ENCODE data around the gene BEAN1.
A peak's percentile ranks its signal among the peaks of the same experiment; 100 is the strongest.
"Not testable (repeated sequence)": the region's sequence is repeated elsewhere in the genome, so short reads cannot be mapped to it uniquely, and the experiment has no call there.

BEAN1 gene

DNA sequence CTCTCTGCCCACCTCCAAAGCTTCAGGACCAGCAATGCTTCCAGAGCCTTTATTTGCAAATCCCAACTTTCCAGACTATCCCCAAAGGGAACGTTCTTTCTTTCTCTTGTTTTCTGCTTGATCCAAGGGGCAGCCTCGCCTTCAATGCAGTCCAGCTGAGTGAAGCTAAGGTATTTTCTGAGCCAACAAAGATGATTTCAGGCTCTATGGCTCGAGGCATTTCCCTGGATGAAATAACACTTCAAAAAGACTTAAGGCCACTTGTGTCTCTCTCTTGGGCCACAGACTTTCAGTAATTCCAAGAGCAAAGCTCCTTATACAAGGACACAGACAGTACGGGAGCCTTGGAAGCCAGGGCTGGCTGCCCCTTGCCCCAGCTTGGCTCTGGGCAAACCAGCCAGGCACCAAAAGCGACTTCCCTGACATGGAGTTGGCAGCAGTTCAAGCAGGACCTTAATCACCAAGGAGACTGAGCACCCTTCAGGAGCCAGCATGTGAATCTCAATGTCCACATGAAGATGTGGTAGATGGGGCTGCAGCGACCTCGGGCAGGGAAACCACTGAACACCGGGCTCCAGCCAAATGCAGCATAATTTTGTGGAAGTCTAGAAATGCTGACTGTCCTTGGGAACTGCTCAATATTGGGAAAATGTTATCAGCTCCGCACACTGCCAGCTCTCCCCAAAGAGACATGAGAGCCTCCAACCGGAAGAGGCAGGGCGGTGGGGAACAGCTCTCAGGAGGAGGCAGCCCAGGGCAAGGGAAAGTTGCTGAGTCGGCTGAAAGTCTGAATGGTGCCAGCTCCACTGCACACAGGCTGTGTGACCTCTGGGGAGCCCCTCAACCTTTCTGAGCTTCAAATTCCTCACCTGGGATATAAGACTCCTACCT, 83.9 kb downstream of the BEAN1 start:
- no peak for DNase-seq

GRCh38 chr16:66511602-66512271, 84.6 kb downstream of the BEAN1 start:
- DNase-seq, result no peak

DNA sequence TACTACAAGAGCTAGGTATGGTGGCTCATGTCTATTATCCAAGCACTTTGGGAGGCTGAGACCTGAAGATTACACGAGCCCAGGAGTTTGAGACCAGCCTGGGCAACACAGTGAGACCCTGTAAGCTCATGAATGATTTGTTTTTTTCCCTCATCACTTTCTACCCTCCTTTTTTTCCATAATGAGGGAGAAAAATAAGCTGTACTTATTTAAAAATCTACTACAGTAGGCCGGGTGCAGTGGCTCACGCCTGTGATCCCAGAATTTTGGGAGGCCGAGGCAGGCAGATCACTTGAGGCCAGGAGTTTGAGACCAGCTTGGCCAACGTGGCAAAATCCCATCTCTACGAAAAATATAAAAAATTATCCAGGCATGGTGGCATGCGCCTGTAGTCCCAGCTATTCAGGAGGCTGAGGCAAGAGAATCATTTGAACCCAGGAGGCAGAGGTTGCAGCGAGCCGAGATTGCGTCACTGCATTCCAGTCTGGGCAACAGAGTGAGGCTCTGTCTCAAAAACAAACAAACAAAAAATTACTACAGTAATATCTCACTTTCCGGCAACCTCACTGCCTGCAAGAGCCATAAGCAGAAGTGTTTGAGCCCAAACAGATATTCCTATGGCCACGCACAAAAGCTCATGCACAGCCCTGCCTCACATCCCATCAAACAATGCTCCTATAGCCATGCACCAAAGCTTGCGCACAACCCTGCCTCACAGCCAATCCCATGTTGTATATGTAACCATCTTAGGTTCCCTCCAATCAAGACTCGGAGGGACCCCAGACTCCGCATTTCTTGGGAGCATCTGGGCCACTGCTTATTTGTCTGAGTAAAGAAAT, 85.4 kb downstream of the BEAN1 start:
- no peak for DNase-seq

DNA sequence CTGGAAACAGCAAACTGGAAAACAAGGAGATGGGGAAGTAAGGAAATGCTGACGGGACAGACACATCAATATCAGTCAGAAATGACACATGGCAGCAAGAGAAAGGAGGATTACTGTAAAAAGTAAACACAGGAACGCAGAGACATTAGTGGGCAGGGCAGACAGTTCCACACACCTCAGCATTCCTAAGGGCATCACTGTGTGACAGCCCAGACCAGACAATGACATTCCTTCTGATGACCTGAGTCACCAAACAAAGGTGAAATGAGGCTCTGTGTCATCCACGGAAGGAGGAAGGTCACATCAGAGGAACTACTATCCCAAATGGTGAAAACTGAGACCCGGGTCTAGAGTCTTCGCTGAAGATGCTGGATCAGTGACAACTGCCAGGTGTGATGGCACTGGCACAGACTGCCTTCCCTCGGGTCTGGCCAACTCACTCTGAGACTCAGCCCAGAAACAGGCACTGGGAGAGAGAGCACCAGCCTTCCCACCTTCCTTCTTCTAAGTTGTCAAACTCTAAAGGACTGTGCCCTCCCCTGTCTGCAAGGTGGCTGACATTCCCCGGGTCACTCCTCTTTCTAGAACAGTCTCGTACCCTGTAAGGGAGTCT, 86.1 kb downstream of the BEAN1 start:
- DNase-seq, result no peak

- DNase-seq, result not testable (repeated sequence)
Measured at GRCh38 chr16:66514391-66514790, 87.3 kb downstream of the BEAN1 start.

DNA sequence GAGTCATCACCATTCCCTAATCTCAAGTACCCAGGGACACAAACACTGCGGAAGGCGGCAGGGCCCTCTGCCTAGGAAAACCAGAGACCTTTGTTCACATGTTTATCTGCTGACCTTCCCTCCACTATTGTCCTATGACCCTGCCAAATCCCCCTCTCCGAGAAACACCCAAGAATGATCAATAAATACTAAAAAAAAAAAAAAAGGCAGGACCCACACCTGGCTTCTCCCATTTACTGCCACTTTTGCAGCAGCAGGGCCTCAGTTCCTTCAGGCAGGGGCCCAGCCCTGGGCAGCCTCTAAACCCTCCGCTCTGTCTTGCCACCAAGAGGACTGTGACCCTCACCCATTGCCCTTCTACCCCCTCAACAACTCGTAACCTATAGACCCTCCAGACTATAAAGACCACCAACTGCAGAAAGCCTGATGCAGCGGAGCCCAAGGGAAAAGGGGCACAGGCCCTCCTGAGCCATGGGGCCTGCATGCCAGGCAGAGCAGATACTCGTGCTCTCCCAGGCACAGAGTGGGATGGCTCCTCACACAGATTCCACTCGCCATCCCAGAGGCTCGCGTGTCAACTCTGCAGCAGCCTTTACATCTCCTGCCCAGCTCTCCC, 88.0 kb downstream of the BEAN1 start:
- DNase-seq, result not testable (repeated sequence)

DNA sequence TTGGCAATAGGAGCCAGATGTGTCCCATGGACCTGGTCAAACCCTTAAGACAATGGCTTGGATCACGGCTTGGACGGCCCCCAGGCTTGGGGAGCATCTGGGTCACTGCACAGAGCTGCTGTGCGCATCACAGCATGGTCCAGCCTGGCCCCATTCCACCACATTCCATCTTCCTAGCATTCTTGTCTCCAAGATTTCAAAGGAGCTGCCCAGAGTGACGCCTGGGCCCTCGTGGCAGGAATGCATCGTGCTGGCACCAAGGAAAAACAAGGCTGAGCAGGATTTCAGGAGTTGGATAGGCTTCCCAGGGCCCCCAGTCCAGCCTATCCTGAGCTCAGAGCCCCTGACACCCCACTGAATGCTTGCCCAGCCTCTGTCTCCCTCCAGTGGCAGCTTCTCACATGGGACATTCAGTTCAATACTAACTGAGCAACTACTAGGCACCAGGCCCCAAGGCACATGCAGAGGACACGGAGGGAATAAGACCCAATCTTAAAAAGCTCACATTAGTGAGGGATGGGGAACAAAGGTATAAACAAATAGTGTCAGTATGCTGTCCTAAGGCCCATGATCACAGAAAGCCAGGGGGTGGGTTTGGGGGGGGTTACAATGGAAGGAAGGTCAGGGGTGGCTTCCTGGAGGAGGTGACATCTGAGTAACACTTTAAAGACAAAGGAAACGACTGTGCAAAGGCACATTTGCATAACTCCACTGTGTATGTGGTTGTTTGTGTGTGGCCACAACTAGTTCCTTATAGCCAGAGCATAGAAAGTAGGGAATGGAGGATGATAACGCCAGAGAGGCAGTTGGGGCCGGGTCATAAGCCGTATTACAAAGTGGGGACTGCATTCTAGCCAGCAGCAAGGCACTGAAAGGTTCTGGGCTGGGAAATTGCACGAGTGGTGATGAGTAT, 88.8 kb downstream of the BEAN1 start:
- peak; percentile 39 to 58 for DNase-seq

DNA sequence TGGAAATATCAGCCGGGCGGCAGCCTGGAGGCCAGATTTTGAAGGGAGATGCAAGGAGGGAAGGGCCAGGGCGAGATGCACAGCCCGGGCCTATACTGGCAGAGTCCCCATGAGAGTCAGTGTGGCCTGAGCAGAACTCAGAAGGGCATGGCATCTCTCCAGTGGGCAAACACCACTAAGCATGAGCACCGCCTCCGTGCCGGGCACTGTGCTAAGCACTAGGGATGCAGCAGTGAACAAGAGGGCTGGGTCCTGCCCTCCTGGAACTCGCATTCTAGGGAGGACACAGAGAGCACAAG, 89.4 kb downstream of the BEAN1 start:
- DNase-seq, result no peak

DNA sequence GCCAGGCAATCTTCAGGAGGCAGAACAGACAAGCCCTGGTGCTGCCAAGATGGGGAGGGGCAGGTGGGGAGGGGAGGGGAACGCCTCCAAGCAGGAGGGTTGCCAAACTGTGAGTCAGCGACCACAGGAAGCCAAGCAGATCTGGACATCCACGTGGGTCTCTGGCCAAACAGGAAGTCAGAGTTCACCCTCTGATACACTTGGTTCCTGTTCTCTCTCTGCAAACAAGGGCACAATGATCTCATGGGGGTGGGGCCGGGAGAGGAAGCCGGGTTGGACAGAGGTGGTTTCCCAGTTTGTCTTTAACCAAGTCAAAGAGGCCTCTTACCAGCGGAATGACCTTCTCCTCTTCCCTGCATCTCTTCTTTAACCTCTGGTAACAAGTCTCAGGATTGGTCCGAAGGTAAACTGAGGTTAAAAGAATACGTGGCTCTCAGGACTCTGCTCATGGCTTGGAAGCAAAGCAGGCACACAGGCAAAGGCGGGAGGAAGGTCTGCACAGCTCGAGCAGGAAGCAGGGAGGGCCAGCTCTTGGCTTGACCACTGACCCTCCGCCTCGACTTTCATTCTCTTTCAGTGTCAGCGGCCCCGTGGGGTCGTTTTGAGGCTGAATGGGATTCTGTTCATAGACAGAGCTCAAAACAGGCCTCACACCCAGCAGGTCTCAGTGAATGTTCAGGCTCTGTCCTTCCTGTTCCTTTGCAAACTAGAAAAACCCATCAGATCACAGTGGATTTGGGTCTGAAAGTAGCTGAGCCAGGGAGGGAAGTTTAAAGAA, 89.9 kb downstream of the BEAN1 start:
- DNase-seq, result peak; percentile 85 to 90

DNA sequence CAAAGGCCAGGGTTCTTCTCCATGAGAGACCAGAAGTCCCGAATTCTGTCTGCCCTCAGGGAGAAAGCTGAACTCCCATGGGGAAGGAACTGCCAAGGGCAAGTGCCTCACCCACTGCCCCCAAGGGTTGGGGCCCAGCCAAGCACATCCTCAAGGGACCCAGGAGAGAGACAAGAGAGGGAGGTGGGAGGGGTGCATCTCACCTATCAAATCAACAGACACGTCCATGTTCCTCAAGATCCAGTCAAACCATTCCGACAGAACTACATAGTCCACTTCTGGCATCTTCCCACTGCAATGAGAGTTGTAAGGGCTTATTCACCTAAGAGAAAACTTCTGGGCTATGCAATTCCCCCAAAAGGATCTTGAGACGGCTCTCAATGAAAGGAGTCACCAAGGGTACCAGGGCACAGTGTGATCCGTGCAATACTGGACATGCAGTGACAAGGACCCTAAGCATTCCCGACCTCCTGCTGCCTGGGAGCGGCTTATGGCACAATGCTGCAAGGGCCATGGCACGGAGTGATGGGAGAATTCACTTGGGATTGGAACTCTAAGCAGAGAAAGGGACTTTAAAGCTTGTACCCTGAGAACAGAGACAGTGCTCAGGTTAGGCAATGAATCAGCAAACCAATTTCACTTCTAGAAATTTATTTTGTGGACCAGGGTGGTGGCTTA, 90.6 kb downstream of the BEAN1 start:
- no peak for DNase-seq

DNA sequence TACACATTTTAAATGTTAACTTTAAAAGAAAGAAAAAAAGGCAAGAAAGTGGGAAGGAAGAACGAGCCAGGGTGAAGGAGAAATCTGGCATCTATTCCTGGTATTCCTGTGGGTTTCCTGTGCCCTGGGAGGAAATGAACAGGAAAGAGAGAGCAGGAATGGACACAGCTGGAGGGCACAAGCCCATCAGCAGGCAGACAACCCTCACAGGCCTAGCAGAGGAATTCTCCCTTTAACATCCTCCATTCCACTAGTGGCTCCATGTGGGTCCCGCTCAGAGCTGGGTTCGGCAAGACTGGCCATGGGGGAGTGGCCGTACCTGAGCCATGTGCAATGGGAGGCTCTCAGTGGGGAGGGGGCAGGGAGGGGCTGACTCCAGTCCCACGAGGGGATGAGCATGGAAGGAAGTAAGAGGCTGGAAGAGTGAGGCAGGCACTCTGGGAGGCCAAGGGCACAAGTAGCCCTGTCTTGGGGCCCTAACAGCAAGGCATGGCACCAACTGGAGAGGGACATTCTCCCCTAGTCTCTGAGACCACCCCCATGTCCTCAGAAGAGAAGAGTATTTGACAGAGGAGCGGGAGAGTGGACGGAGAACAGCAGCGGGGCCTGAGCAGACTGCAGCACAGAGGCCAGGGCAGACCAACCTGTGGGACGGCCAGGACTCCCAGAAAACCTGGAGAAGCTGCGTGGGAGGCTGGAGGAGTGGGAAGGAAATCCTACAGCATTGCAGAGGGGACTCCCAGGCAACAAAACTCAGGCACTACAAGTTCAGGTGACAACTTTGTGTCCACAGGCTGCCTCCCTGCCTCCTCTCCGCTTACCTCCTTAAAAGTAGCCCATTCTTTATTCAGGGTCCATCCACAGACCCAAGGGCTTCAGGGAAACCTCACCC, 92.6 kb downstream of the BEAN1 start:
- no peak for DNase-seq

- DNase-seq, result peak in 1 of 2 experiments; percentile 32
Measured at GRCh38 chr16:66520406-66521170, 93.5 kb downstream of the BEAN1 start.

DNA sequence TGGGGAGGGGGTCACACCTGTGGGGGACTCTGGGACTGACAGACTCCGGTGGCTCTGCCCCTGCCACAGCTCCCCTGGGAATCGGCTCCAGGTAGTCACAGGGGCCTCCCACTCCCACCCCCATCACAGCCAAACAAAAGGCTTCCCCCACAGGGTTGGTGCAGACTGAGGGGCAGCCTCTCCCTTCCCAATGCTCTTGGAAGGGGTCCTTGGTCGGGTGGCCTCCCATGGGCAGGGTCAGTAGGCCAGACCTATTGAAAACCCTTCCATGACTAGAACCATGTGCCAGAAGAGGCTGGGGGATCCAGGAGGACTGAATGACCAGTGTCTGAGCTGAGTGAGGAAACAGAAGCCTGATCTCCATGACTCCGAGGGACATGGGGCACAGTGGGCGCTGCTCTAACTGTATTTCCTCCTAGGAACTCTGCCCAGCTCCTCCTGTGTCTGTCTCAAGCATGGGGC, 94.2 kb downstream of the BEAN1 start:
- no peak for DNase-seq

DNA sequence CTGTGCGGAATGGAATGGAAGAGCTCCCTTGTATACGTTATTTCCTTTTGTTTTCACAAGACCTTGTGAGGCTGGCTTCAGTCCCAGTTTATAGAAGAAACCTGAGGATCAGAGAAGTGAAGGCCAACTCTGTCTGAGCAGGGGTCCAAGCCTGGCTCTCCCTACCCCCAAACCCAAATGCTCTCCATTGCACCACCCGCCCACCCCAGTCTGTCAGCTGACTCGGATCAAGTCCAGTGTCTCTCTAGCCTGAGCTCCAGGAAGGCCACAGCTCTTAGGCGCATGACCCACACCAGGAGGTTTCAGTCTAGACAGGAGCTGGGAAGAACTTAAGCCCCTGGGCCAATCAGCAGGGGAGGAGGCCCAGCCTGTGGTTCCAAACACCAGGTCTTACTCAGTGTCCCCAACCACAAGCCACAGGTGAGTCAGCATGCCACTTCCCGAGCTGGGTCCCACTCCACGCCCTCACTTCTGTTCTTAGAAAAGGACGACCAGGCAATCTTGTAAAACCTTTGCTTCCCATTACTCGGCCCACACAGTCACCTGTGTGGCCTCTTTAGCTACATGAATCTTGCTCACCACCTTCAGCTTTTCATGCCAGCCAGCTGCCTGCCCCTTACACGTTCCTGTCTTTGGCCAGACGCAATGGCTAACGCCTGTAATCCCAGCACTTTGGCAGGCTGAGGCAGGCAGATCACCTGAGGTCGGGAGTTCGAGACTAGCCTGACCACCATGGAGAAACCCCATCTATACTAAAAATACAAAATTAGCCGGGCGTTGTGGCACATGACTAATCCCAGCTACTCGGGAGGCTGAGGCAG, 95.1 kb downstream of the BEAN1 start:
- DNase-seq, result peak; percentile 96 to 98

GRCh38 chr16:66522816-66523590, 95.9 kb downstream of the BEAN1 start:
- no peak for DNase-seq

- peak in 1 of 2 experiments; percentile 25 for DNase-seq
Measured at GRCh38 chr16:66523861-66524354, 96.8 kb downstream of the BEAN1 start.

Measured in activated CD4-positive, alpha-beta T cell treated with anti-CD3 and anti-CD28 coated beads, Interleukin-2, amount 50 U/mL, for 48 hours (primary cell).